Measurements from ENCODE around the gene PBX4. TPM values are rescaled to one million over a fixed set of nuclear protein-coding genes. Genes with fewer than 3 reads are reported as not detected.

The PBX4 gene
- total and polyA plus RNA-seq, 2 donors (not counting 1 experiment from before 2014, with no cell fraction given), result 11.7 TPM

DNA sequence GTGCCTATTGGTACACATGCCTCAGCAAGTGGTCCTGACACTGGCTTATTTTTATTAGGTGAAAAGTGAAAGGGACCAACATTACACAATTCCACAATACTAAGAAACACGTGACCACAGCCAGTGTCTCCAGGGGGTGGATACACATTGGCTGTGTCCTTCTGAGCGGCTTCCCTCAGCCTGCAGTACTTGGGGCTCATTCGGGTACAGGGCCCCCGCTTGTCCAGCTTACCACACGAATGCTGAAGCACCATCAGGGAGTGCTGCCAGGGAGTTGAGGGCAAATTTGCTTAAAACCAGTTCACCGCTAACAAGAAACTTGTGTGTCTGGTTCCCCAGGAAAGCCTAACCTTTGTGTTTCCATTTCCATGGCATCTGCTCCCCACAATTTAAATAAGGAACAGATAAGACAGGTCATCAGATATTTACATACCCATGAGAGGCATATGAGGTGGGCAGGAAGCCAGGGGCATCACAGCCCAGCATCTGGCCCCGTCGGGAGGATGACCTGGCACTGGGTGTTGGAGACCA is 23.3 kb downstream of the PBX4 start:
- 76% methylated on average over 6 of the region's 8 CpGs for WGBS (ENCODE audit: insufficient coverage)
- Mint-ChIP-seq H3K27me3 (no peaks in the 10 kb centered on the region), H3K4me3 (no peak overlapping the region), H3K27ac (peak overlapping the region; percentile 63), H3K4me1 (peaks cover 43% of the 10 kb centered on the region), H3K9me3 (ENCODE audit: insufficient read depth) (no peaks in the 10 kb centered on the region)
- no peak for DNase-seq
- Histone ChIP-seq H4K20me1 (ENCODE audit: control insufficient read depth, insufficient read depth, low read length, poor library complexity, severe bottlenecking) (no peaks in the 10 kb centered on the region), H3K27me3 (replicated peaks in 1 of 4; ENCODE audit: control extremely low read depth in 1 of 4, control insufficient read depth in 3 of 4, insufficient read depth in 4 of 4, low read length in 3 of 4) (no peaks in the 10 kb centered on the region), H3K27ac (ENCODE audit: low read length in 2 of 2) (no peak overlapping the region), H3K36me3 (replicated peaks in 1 of 2; ENCODE audit: control extremely low read depth in 1 of 2, control insufficient read depth in 1 of 2, extremely low read depth in 1 of 2, insufficient read depth in 2 of 2, low read length in 1 of 2) (no peaks in the 10 kb centered on the region), H3K4me1 (ENCODE audit: control insufficient read depth in 2 of 2, insufficient read depth in 2 of 2, low read length in 2 of 2) (peaks cover 8 to 39% of the 10 kb centered on the region in 2 donors), H3K4me3 (ENCODE audit: control extremely low read depth in 1 of 5, extremely low read depth in 1 of 5, insufficient read depth in 1 of 5, low read depth in 2 of 5, low read length in 4 of 5) (no peak overlapping the region), H3K4me2 (replicated peaks; ENCODE audit: low read depth, low read length, poor library complexity, severe bottlenecking) (no peak overlapping the region), H3K9me3 (ENCODE audit: control extremely low read depth in 1 of 3, control insufficient read depth in 2 of 3, insufficient read depth in 1 of 3, low read length in 2 of 3) (no peaks in the 10 kb centered on the region), H2AFZ (ENCODE audit: insufficient read depth, low read depth, low read length, poor library complexity, severe bottlenecking) (no peak overlapping the region), H3K79me2 (ENCODE audit: control insufficient read depth, insufficient read depth, low read length) (no peaks in the 10 kb centered on the region), H3K9ac (ENCODE audit: low read length) (no peak overlapping the region)
- no peak for TF ChIP-seq CTCF (IDR thresholded peaks at IDR 0.05)
- TF ChIP-seq EZH2 (IDR thresholded peaks at IDR 0.05; ENCODE audit: borderline replicate concordance, insufficient read depth, low read depth, low read length, poor library complexity, severe bottlenecking), result no peak
- ATAC-seq (ENCODE audit: low read depth), result no peak
- ChIA-PET CTCF (no interaction called here), POLR2A (no interaction called here)
- intact Hi-C loops (cut with micrococcal nuclease), result no loop called here

DNA sequence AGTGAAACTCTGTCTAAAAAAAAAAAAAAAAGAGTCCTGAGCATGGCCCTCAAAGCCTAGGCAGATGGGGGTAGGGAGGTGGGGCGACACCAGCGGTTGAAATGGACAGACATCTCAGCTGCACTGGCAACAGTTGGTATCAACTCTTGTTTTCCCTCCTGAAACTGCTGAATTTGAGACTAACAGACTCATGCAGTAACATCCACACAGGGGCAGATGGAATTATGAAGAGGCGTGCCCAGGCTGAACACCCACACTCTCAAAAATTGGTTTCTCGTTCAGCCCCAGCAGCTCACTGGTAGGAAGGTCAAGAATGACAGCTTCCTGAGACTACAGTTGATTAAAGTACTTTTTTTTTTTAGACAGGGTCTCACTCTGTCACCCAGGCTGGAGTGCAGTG is 24.1 kb downstream of the PBX4 start:
- Mint-ChIP-seq H3K4me3 (no peak overlapping the region), H3K27ac (no peak overlapping the region), H3K9me3 (ENCODE audit: insufficient read depth) (no peaks in the 10 kb centered on the region), H3K4me1 (peaks cover 49% of the 10 kb centered on the region), H3K27me3 (no peaks in the 10 kb centered on the region)
- DNase-seq (no peak), ATAC-seq (ENCODE audit: low read depth) (no peak)
- Histone ChIP-seq H3K36me3 (replicated peaks in 1 of 2; ENCODE audit: control extremely low read depth in 1 of 2, control insufficient read depth in 1 of 2, extremely low read depth in 1 of 2, insufficient read depth in 2 of 2, low read length in 1 of 2) (no peaks in the 10 kb centered on the region), H3K4me3 (ENCODE audit: control extremely low read depth in 1 of 5, extremely low read depth in 1 of 5, insufficient read depth in 1 of 5, low read depth in 2 of 5, low read length in 4 of 5) (no peak overlapping the region), H4K20me1 (ENCODE audit: control insufficient read depth, insufficient read depth, low read length, poor library complexity, severe bottlenecking) (no peaks in the 10 kb centered on the region), H3K9ac (ENCODE audit: low read length) (no peak overlapping the region), H3K4me2 (replicated peaks; ENCODE audit: low read depth, low read length, poor library complexity, severe bottlenecking) (no peak overlapping the region), H3K79me2 (ENCODE audit: control insufficient read depth, insufficient read depth, low read length) (no peaks in the 10 kb centered on the region), H3K27me3 (replicated peaks in 1 of 4; ENCODE audit: control extremely low read depth in 1 of 4, control insufficient read depth in 3 of 4, insufficient read depth in 4 of 4, low read length in 3 of 4) (no peaks in the 10 kb centered on the region), H3K27ac (ENCODE audit: low read length in 2 of 2) (no peak overlapping the region), H3K9me3 (ENCODE audit: control extremely low read depth in 1 of 3, control insufficient read depth in 2 of 3, insufficient read depth in 1 of 3, low read length in 2 of 3) (no peaks in the 10 kb centered on the region), H3K4me1 (ENCODE audit: control insufficient read depth in 2 of 2, insufficient read depth in 2 of 2, low read length in 2 of 2) (peaks cover 8 to 39% of the 10 kb centered on the region in 2 donors), H2AFZ (ENCODE audit: insufficient read depth, low read depth, low read length, poor library complexity, severe bottlenecking) (no peak overlapping the region)
- no CpG with 5 or more reads among the region's 4 CpGs for WGBS (ENCODE audit: insufficient coverage)
- ChIA-PET CTCF (interaction anchor here (0.7 to 1.3 kb wide), 2 partner anchors 11 to 40 kb away, joined by 3 read pairs; no protein-coding TSS in a partner anchor), POLR2A (no interaction called here)
- intact Hi-C loops (cut with micrococcal nuclease), result no loop called here
- no peak for TF ChIP-seq CTCF (IDR thresholded peaks at IDR 0.05)
- TF ChIP-seq EZH2 (IDR thresholded peaks at IDR 0.05; ENCODE audit: borderline replicate concordance, insufficient read depth, low read depth, low read length, poor library complexity, severe bottlenecking), result no peak
